GM10266 (cell line): ENCODE measurements around the gene UROS.

Experiments used
- DNase-seq: peaks from one replicate; pipeline ENCODE4 v3.0.0; 2012; ENCODE audit errors: extremely low spot score
- TF ChIP-seq, protein P1 (sequence below): IDR thresholded peaks from 2 replicates; pipeline ENCODE4 v1.5.1; 2012; ENCODE audit warnings: mild to moderate bottlenecking, low read depth; ENCODE audit not compliant: control insufficient read depth, insufficient read depth; ENCODE audit errors: missing control alignments

The UROS gene

DNA sequence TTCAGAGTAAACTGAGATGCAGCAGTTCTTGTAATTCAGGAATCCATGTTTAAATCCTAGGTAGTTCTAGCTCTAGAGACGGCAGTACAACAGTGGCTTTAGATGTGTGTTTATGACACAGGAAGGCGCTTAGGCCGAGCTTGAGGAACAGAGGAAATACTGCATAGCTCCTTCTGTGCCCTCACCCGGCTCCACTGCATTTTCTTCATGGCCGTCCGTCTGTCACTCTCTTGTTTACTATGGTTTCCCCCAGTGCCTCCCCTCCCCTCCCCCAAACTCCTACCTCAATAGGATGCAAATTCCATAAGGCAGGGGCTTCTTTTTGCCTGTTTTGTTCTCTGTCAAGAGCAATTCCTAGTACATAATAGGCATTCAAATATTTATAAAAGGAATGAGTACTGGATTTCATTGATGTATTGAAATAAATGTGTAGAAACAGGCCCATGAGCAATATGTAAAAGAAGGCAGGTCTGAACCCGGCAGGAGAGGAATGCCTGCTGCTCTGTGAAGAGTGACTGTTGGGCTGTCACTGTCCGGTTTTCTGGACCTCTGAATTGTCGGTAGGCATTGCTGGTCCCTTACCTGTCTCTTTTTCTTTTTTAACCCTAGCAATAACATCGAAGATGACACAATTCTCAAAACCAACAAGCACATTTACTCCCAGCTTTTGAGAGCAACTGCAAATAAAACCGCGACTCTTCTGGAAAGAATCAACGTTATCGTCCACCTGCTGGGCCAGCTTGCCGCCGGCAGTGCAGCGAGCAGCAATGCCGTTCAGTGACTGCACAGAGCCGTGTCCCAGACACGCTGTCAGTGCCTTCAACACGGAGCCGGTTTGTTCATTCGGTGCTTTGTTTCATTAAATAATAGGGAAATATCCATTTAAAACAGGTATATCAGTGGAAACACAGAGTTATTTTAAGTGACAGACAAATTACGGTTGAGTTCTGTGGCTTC, 60.1 kb downstream of the UROS start:
- DNase-seq = no peak
- TF ChIP-seq, protein P1, sequence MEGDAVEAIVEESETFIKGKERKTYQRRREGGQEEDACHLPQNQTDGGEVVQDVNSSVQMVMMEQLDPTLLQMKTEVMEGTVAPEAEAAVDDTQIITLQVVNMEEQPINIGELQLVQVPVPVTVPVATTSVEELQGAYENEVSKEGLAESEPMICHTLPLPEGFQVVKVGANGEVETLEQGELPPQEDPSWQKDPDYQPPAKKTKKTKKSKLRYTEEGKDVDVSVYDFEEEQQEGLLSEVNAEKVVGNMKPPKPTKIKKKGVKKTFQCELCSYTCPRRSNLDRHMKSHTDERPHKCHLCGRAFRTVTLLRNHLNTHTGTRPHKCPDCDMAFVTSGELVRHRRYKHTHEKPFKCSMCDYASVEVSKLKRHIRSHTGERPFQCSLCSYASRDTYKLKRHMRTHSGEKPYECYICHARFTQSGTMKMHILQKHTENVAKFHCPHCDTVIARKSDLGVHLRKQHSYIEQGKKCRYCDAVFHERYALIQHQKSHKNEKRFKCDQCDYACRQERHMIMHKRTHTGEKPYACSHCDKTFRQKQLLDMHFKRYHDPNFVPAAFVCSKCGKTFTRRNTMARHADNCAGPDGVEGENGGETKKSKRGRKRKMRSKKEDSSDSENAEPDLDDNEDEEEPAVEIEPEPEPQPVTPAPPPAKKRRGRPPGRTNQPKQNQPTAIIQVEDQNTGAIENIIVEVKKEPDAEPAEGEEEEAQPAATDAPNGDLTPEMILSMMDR = no peak

DNA sequence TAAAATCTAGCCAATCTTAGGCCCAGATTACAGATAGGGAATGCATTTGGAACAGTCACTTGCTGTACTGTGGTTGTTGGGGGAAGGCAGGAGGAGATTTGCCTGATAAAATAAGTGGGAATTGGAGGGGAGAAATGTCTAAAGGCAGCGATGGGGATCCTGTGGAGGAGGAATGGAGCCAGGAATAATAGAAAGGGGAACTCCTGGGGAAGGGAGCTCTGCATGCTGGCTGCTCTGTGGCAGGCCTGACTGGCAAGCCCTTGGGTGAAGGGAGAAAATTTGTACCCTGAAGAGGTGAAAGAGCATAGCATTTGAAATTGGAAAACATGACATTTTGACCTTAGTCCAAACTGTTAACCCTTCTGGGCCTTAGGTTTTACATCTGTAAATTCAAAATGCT, 61.1 kb downstream of the UROS start:
- TF ChIP-seq, protein P1 = no peak
- DNase-seq = no peak

- DNase-seq = no peak
- TF ChIP-seq, protein P1 = no peak
Observed at GRCh38 chr10:125757742-125758141, 65.3 kb downstream of the UROS start.

DNA sequence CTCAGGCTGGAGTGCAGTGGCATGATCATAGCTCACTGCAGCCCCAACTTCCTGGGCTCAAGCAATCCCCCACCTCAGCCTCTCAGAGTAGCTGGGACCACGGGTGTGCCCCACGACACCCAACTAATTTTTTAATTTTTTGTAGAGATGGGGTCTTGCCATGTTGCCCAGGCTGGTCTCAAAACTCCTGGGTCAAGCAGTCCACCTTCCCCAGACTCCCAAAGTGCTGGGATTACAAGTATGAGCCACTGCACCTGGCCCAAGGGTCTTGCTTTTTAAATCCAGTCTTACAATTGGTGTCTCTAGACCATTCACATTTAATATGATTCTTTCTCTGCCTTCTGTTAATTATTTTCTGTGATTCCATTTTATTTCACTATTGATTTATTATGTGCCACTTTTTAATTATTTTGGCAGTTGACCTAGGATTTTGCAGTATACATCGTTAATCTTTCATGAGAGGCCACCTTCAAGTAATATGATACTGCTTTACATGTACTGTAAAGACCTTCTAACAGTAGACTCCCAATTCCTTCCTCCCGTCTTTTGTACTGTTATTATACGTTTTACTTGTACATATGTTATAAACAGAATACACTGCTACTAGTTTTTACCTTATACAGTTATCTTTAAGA, 66.1 kb downstream of the UROS start:
- TF ChIP-seq, protein P1 = no peak

DNA sequence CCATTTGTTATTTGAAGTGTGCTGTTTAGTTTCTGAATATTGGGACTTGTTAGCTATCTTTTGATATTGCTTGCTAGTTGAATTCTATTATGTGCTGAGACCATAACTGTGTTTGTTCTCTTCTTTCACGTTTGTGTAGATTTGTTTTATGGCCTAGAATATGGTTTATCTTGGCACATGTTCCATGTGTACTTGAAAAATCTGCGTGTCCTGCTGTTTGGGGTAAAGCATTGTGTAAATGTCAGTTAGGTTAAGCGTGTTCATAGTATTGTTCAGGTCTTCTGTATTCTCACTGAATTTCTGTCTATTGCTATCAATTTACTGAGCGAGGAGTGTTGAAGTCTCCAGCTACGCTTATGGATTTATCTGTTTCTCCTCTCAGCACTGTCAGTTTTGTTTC, 66.9 kb downstream of the UROS start:
- no peak for DNase-seq
- TF ChIP-seq, protein P1 = no peak

More for the DNA sequence above, 66.1 kb downstream of the UROS start:
- DNase-seq = no peak

DNA sequence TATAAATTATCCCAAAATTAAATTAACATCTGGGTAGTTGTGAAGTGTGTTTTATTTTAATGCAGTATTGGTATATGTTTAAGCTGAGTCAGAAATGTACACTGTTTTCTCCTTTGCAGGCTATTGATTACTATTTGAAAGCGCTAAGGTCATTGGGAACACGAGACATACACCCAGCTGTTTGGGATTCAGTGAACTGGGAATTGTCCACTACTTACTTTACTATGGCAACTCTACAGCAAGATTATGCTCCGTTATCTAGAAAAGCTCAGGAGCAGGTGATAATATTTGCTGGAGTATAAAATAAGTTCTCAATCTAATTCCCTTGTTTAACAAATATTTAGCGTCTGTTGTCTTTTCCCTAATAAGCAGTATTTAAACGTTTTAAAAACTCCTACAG, 75.6 kb downstream of the UROS start:
- DNase-seq = no peak
- TF ChIP-seq, protein P1 = no peak

GRCh38 chr10:125744909-125745308, 78.1 kb downstream of the UROS start:
- DNase-seq = no peak
- TF ChIP-seq, protein P1 = no peak
